ENCODE results near the gene TCF7L1. TPM values are rescaled to one million over a fixed set of nuclear protein-coding genes. Genes with fewer than 3 reads are reported as not detected.

TCF7L1 gene
- total and polyA plus RNA-seq, 9 of the 15 experiments (the other 6 are each of a cell fraction or from before 2014, with no cell fraction given) = 0.03 to 0.11 (median 0.07) TPM; not detected in 5

- H3K9me3 ChIP-seq (replicated peaks; ENCODE audit: control insufficient read depth, insufficient read depth, low read depth, low read length) = no peaks in the 10 kb centered on the region
- no peak overlapping the region for H3K4me2 ChIP-seq (ENCODE audit: insufficient read depth, low read length)
- FAIRE-seq (no peak), DNase-seq (ENCODE audit: extremely low read depth in 1 of 4, low spot score in 3 of 4) (no peak), ATAC-seq (no peak)
- TF ChIP-seq ZNF354B (CRISPR knock-in tag; IDR thresholded peaks at IDR 0.05) (no peak), MGA (IDR thresholded peaks at IDR 0.05) (no peak)
- WGBS (ENCODE audit: insufficient coverage, low coverage, missing lambda C conversion rate) = 0% methylated on average over 2 of the region's 2 CpGs
- ChIA-PET CTCF (ENCODE audit: low intra/inter-chr PET ratio) (no interaction called here), POLR2A (interaction anchor here (0.6 to 1.0 kb wide), 2 partner anchors 77 to 588 kb away, joined by 3 to 4 read pairs; no protein-coding TSS in a partner anchor)
- peaks cover 2 to 26% of the 10 kb centered on the region in 2 experiments; a peak in 4 of 5 replicates for H3K27me3 ChIP-seq (ENCODE audit: control insufficient read depth in 2 of 2, insufficient read depth in 2 of 2, low read length in 2 of 2)
- H3K36me3 ChIP-seq (ENCODE audit: control insufficient read depth, insufficient read depth, low read length) = no peaks in the 10 kb centered on the region
- H3K4me1 ChIP-seq (replicated peaks in 1 of 2; ENCODE audit: control insufficient read depth in 2 of 2, insufficient read depth in 2 of 2, low read length in 2 of 2) = no peaks in the 10 kb centered on the region
- H3K4me3 ChIP-seq = no peak overlapping the region
- no peak overlapping the region for H3K9ac ChIP-seq (ENCODE audit: insufficient read depth in 1 of 2, low read depth in 2 of 2, low read length in 2 of 2)
- intact Hi-C loops (cut with micrococcal nuclease) = no loop called here
- no peak overlapping the region for H2AFZ ChIP-seq (ENCODE audit: low read depth, low read length)
- no TSS peak for BruUV-seq (replicated peaks)
- no peaks in the 10 kb centered on the region for H4K20me1 ChIP-seq (replicated peaks; ENCODE audit: control insufficient read depth, insufficient read depth, low read length)
- no peak overlapping the region for H3K27ac ChIP-seq (ENCODE audit: extremely low read depth, low read depth, low read length)
- no peaks in the 10 kb centered on the region for H3K9me1 ChIP-seq (ENCODE audit: control insufficient read depth, insufficient read depth, low read length)
- no peaks in the 10 kb centered on the region for H3K79me2 ChIP-seq (ENCODE audit: control insufficient read depth, insufficient read depth, low read length)
- in situ Hi-C loops (cut with MboI) = no loop called here
Observed at GRCh38 chr2:85095094-85095493, 38.1 kb upstream of the TCF7L1 start.

All from K562 (cell line).